Measurements from ENCODE around the gene CNTN2.

The CNTN2 gene

DNA sequence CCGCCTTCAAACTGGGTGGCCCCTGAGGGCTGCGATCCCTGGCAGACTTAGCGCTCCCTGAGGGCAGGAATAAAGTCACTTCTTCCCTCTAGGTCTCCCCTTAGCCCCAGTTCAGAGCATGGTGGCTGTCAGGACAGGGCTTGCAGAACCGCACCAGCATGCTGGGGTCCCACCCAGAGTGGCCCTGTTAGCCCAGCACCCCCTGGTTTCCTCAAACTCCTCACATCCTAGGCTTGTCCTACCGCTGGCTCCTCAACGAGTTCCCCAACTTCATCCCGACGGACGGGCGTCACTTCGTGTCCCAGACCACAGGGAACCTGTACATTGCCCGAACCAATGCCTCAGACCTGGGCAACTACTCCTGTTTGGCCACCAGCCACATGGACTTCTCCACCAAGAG lies 15.8 kb downstream of the CNTN2 start:
- no peak for DNase-seq
- H3K27me3 ChIP-seq = no peaks in the 10 kb centered on the region
- H3K4me1 ChIP-seq = no peaks in the 10 kb centered on the region
- H3K4me3 ChIP-seq (ENCODE audit: low read depth, low read length) = no peak overlapping the region
- no peaks in the 10 kb centered on the region for H3K36me3 ChIP-seq
- TF ChIP-seq, protein P1, sequence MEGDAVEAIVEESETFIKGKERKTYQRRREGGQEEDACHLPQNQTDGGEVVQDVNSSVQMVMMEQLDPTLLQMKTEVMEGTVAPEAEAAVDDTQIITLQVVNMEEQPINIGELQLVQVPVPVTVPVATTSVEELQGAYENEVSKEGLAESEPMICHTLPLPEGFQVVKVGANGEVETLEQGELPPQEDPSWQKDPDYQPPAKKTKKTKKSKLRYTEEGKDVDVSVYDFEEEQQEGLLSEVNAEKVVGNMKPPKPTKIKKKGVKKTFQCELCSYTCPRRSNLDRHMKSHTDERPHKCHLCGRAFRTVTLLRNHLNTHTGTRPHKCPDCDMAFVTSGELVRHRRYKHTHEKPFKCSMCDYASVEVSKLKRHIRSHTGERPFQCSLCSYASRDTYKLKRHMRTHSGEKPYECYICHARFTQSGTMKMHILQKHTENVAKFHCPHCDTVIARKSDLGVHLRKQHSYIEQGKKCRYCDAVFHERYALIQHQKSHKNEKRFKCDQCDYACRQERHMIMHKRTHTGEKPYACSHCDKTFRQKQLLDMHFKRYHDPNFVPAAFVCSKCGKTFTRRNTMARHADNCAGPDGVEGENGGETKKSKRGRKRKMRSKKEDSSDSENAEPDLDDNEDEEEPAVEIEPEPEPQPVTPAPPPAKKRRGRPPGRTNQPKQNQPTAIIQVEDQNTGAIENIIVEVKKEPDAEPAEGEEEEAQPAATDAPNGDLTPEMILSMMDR (IDR thresholded peaks at IDR 0.05; ENCODE audit: low read depth, low read length) = no peak
- H3K9me3 ChIP-seq = no peaks in the 10 kb centered on the region

DNA sequence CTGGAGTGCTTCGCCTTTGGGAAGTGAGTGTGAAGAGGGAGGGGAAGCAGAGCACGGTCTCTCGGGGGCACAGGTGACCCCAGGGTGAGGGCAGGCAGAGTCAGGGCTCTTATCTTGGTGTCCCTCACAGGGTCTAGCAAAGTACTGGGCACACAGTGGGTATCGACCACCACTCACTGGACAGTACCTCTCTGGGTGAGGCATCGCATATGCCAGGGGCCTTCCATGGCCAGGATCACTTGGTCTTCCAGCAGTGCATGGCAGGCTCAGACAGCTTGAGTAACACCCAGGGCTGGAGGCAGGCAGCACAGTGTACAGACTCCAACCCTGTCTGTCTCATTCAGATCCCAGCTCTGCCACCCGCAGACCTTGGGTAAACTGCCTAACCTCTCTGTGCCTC lies 16.6 kb downstream of the CNTN2 start:
- DNase-seq = no peak
- H3K9me3 ChIP-seq = no peaks in the 10 kb centered on the region
- H3K36me3 ChIP-seq = no peaks in the 10 kb centered on the region
- no peaks in the 10 kb centered on the region for H3K27me3 ChIP-seq
- H3K4me1 ChIP-seq = no peaks in the 10 kb centered on the region
- TF ChIP-seq, protein P1 (IDR thresholded peaks at IDR 0.05; ENCODE audit: low read depth, low read length) = no peak
- no peak overlapping the region for H3K4me3 ChIP-seq (ENCODE audit: low read depth, low read length)

DNA sequence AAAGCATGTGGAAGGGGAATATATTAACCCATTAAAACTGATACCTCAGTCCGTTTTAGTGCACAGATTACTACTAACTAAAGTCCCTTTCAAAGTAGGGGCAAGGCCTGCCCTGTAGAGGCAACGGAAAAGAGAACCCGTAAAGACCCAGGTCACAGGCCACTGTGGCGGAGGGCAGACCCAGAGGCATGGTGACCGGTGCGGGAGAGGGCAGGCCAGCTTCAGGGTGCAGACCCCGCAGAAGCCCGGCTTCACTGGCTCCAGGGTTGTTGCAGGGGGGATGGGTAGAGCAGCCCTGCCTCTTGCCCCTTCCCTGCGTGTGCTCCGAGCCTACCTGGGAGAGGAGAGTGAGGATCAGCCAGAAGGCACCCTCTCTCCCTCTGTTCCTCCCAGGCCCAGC lies 17.7 kb downstream of the CNTN2 start:
- Histone ChIP-seq H3K27me3 (no peaks in the 10 kb centered on the region), H3K36me3 (no peaks in the 10 kb centered on the region), H3K4me3 (ENCODE audit: low read depth, low read length) (no peak overlapping the region), H3K4me1 (no peaks in the 10 kb centered on the region), H3K9me3 (no peaks in the 10 kb centered on the region)
- DNase-seq = no peak
- TF ChIP-seq, protein P1 (IDR thresholded peaks at IDR 0.05; ENCODE audit: low read depth, low read length) = no peak

DNA sequence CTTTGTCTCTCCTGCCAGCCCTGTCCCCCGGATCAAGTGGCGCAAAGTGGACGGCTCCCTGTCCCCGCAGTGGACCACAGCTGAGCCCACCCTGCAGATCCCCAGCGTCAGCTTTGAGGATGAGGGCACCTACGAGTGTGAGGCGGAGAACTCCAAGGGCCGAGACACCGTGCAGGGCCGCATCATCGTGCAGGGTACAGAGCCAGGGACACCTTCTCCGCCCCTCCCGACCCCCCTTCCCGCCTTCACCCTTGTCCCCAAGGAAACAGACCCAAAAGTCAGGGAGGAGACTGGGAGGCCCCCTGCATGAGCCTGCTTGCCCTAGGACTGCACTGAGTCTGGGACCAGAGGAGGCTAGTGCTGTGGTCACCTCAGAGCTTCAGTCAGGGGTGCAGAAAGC lies 18.2 kb downstream of the CNTN2 start:
- TF ChIP-seq, protein P1 (IDR thresholded peaks at IDR 0.05; ENCODE audit: low read depth, low read length) = no peak

DNA sequence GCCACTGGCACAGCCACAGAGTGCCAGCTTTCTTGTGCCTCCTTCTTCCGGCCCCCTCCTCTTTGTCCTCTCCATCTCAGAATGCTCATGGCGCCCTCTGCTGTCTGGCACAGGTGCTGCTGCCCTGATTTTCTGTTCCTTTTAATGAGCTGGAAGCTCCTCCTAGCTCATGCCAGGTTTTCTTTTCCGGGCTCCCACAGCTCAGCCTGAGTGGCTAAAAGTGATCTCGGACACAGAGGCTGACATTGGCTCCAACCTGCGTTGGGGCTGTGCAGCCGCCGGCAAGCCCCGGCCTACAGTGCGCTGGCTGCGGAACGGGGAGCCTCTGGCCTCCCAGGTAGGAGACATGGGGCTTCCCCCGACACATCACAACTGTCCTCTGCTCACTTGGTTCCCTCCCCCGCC lies 18.7 kb downstream of the CNTN2 start:
- H3K9me3 ChIP-seq = no peaks in the 10 kb centered on the region
- H3K27me3 ChIP-seq = no peaks in the 10 kb centered on the region
- H3K4me1 ChIP-seq = no peaks in the 10 kb centered on the region
- no peak overlapping the region for H3K4me3 ChIP-seq (ENCODE audit: low read depth, low read length)
- no peaks in the 10 kb centered on the region for H3K36me3 ChIP-seq
- peak; percentile 84 for DNase-seq
- TF ChIP-seq, protein P1 (IDR thresholded peaks at IDR 0.05; ENCODE audit: low read depth, low read length) = peak; percentile 98

More for the DNA sequence above, 18.2 kb downstream of the CNTN2 start:
- no peaks in the 10 kb centered on the region for H3K9me3 ChIP-seq
- no peaks in the 10 kb centered on the region for H3K36me3 ChIP-seq
- no peaks in the 10 kb centered on the region for H3K4me1 ChIP-seq
- no peak for DNase-seq
- H3K27me3 ChIP-seq = no peaks in the 10 kb centered on the region
- no peak overlapping the region for H3K4me3 ChIP-seq (ENCODE audit: low read depth, low read length)

- TF ChIP-seq, protein P1 (IDR thresholded peaks at IDR 0.05; ENCODE audit: low read depth, low read length) = no peak
- no peaks in the 10 kb centered on the region for H3K36me3 ChIP-seq
- no peaks in the 10 kb centered on the region for H3K27me3 ChIP-seq
- H3K4me1 ChIP-seq = no peaks in the 10 kb centered on the region
- DNase-seq = no peak
- no peak overlapping the region for H3K4me3 ChIP-seq (ENCODE audit: low read depth, low read length)
- no peaks in the 10 kb centered on the region for H3K9me3 ChIP-seq
Observed at GRCh38 chr1:205062319-205062718, 19.3 kb downstream of the CNTN2 start.
